ENCODE data around the gene DCST1.

The DCST1 gene

DNA sequence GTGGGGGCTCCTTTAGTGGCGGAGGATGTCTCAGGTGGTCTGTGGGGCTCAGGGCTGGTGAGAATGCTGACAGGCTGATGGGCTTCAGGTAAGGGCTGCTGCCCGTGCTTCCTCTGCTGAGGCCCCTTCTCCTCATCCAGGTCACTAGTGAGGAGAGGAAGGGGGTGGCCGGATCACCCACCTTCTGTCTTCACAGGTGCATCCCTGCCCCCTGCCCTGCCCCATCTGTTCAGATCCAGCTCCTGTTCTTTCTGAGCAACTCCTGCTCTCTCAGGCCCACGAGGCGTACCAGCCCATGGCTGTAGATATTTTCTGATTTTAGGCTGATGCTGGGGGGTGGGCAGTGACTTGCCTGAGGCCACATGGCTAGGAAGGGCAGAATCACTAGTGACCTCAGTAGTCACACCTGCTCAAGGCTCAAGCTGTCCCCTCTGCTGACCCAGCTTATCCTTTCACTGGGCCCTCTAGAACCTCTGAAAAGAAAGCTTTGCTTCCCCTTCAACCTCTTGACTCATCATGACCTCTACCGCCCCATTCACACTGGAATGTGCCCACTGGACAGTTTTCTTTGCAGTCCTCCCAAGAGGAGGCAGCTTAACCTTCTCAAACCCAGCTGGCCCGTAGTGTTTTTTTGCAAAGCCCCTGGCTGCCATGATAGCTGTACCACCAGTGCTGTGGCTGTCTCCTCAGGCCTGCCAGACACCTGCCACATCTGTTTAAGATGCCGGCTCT lies 14.8 kb upstream of the DCST1 start:
- in situ Hi-C loops (cut with MboI; ENCODE audit: low pct_unique_long_range_greater_than_20kb, low sequenced_read_pairs, unreplicated experiment): no loop called here
- TF ChIP-seq, protein P1, sequence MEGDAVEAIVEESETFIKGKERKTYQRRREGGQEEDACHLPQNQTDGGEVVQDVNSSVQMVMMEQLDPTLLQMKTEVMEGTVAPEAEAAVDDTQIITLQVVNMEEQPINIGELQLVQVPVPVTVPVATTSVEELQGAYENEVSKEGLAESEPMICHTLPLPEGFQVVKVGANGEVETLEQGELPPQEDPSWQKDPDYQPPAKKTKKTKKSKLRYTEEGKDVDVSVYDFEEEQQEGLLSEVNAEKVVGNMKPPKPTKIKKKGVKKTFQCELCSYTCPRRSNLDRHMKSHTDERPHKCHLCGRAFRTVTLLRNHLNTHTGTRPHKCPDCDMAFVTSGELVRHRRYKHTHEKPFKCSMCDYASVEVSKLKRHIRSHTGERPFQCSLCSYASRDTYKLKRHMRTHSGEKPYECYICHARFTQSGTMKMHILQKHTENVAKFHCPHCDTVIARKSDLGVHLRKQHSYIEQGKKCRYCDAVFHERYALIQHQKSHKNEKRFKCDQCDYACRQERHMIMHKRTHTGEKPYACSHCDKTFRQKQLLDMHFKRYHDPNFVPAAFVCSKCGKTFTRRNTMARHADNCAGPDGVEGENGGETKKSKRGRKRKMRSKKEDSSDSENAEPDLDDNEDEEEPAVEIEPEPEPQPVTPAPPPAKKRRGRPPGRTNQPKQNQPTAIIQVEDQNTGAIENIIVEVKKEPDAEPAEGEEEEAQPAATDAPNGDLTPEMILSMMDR (IDR thresholded peaks at IDR 0.05; ENCODE audit: extremely low read depth, insufficient read depth, missing control alignments): no peak
- DNase-seq (ENCODE audit: low spot score): no peak

DNA sequence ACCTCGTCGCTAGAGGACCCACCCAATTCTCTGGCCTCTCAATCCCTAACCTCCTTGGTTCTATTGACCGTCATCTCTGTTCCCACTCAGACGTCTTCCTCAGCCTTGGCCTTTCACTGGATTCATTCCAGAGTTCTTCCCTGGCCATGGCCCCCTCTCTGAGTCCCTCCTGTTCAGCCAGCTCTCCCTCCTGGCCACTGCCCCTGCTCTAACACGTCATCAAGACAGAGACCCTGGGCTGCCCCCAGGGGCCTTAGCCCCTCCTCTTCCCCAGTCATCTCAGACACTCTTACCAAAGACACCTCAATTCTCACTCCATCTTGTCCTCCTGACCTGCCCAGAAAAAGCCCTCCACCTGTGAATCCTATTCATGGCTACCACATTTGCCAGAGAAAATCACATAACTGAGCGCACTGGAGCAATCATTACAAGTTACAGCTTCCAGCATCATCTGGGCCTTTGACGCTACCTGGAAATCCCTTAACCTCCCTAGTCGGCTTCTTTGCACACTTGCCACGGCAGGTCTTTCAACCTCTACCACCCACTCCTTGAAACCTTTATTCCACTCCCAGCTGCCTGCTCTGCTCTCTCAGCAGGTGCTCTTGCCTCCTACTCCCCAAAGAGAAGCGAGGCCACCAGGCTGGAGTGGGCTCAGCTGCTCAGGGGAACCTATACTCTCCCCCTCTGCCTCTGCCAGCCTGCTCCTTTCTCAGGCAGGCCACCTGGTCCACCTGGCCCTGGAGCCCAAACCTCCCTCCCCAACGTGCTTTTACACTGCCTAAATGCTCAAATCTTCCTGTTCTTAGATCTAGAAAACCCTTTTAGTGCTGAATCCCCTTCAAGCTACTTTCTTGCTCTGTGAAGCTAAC lies 14.0 kb upstream of the DCST1 start:
- TF ChIP-seq, protein P1 (IDR thresholded peaks at IDR 0.05; ENCODE audit: extremely low read depth, insufficient read depth, missing control alignments): no peak
- in situ Hi-C loops (cut with MboI; ENCODE audit: low pct_unique_long_range_greater_than_20kb, low sequenced_read_pairs, unreplicated experiment): no loop called here
- DNase-seq (ENCODE audit: low spot score): no peak

DNA sequence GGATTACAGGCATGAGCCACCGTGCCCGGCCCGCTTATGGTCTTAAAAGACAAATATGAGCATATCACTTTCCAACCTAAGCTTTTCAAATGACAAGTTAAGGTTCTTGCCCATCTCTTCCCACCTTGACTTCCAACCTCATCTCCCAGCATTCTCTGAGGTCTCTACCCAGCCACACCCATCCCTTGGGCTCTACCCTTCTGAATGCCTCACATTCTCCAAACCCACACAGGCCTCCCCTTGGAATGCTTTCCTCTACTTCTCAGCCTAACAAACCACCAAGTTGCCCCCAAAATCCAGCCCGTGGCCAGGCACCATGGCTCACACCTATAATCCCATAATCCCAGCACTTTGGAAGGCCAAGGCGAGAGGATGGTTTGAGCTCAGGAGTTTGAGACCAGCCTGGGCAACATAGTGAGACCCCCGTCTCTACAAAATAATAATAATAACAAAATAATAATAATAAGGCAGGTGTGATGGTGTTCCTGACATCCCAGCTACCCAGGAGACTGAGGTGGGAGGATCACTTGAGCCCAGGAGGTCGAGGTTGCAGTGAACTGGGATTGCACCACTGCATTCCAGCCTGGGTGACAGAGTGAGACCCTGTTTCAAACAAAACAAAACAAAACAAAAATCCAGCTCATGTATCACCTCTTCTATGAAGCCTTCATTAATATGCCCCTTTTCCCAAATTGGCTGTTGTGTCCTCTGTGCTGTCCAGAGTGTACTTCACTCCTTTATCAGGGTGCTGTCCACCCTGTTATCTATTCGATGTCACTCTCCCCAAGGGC lies 11.3 kb upstream of the DCST1 start:
- TF ChIP-seq, protein P1 (IDR thresholded peaks at IDR 0.05; ENCODE audit: extremely low read depth, insufficient read depth, missing control alignments): no peak
- in situ Hi-C loops (cut with MboI; ENCODE audit: low pct_unique_long_range_greater_than_20kb, low sequenced_read_pairs, unreplicated experiment): no loop called here
- no peak for DNase-seq (ENCODE audit: low spot score)

DNA sequence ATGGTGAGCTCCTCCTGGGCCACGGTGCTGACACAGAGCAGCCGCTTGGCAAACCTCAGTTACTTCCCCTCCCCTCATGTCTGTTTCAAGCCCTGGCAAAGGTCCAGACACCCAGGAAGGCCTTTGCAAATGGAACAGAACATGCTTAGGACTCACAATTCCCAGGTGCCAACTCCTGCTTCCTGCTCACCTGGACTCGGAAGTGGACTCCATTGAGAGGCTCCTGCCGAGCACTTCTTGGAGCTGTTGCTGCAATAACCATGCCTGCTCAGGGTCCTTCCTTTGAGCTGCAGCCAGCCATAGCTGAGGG lies 10.7 kb upstream of the DCST1 start:
- DNase-seq (ENCODE audit: low spot score): no peak
- in situ Hi-C loops (cut with MboI; ENCODE audit: low pct_unique_long_range_greater_than_20kb, low sequenced_read_pairs, unreplicated experiment): no loop called here
- TF ChIP-seq, protein P1 (IDR thresholded peaks at IDR 0.05; ENCODE audit: extremely low read depth, insufficient read depth, missing control alignments): no peak

DNA sequence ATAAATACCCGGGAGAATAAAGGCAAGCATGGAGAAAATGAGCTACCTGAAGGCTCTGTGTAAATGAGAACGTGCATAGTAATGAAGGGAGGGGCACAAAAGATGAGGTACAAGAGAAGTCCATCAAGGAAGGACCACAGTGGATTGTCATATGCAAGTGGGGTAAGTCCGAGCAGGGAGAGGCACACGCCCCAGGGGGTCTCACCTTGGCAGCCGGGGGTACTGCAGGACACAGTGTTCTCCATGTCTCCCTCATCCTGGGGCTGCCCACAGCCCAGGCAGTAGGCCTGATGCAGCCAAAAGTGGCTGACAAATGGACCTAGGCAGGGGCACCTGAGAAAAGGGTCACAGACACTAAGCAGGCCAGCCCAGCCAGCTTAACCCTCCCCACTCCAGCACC lies 10.0 kb upstream of the DCST1 start:
- no peak for DNase-seq (ENCODE audit: low spot score)

DNA sequence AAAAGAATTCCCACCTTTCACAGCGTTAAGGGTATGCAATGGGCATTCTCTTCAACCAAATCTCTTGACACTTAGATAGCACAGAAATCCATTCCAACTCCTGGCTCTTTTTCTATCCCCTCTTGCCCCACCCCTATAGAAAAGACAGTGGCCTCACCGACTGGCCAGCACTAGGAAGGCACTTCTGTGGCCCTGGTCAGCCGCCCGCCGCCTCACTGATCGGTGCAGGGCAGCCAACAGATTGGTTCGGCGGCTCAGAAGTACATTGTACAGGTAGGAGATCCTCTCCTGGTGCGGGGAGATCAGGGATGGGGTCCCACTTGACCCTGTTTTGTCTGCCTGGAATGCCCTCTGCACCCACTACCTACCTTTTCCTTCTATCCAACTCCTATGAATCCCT lies 9.3 kb upstream of the DCST1 start:
- in situ Hi-C loops (cut with MboI; ENCODE audit: low pct_unique_long_range_greater_than_20kb, low sequenced_read_pairs, unreplicated experiment): no loop called here
- TF ChIP-seq, protein P1 (IDR thresholded peaks at IDR 0.05; ENCODE audit: extremely low read depth, insufficient read depth, missing control alignments): no peak
- no peak for DNase-seq (ENCODE audit: low spot score)

More for the DNA sequence above, 10.0 kb upstream of the DCST1 start:
- TF ChIP-seq, protein P1 (IDR thresholded peaks at IDR 0.05; ENCODE audit: extremely low read depth, insufficient read depth, missing control alignments): no peak
- in situ Hi-C loops (cut with MboI; ENCODE audit: low pct_unique_long_range_greater_than_20kb, low sequenced_read_pairs, unreplicated experiment): no loop called here
